Fibroblast of mammary gland (primary cell): ENCODE results near the gene RBM45.
"Not testable (repeated sequence)": the region's sequence is repeated elsewhere in the genome, so short reads cannot be mapped to it uniquely, and the experiment has no call there.

Experiments
- DNase-seq: peaks from one replicate; pipeline ENCODE4 v3.0.0-alpha.2; 2010; ENCODE audit warnings: low read depth
- H3K4me3 ChIP-seq: 2 replicates; pipeline ENCODE4 v1.5.1; 2011; ENCODE audit warnings: low read depth, mild to moderate bottlenecking, low read length, moderate library complexity; ENCODE audit not compliant: control insufficient read depth
- CTCF ChIP-seq: conservative IDR thresholded peaks from 2 replicates; pipeline ENCODE4 v1.5.1; 2011; ENCODE audit warnings: low read depth, low read length, inconsistent platforms; ENCODE audit not compliant: control insufficient read depth, insufficient read depth

RBM45 gene

GRCh38 chr2:178136321-178137025 lies 24.2 kb downstream of the RBM45 start:
- TF ChIP-seq CTCF, result no peak
- DNase-seq, result no peak
- no peak overlapping the region for H3K4me3 ChIP-seq

GRCh38 chr2:178142274-178143065 lies 30.2 kb downstream of the RBM45 start:
- TF ChIP-seq CTCF, result no peak
- peak; percentile 10 for DNase-seq
- H3K4me3 ChIP-seq, result no peak overlapping the region

- no peak for DNase-seq
- no peak for TF ChIP-seq CTCF
- H3K4me3 ChIP-seq, result no peak overlapping the region
Observed at GRCh38 chr2:178143481-178143880, 31.2 kb downstream of the RBM45 start.

GRCh38 chr2:178152033-178152432 lies 39.8 kb downstream of the RBM45 start:
- no peak for DNase-seq
- no peak for TF ChIP-seq CTCF
- no peak overlapping the region for H3K4me3 ChIP-seq

GRCh38 chr2:178152542-178152941 lies 40.3 kb downstream of the RBM45 start:
- H3K4me3 ChIP-seq, result no peak overlapping the region
- no peak for DNase-seq
- TF ChIP-seq CTCF, result no peak

- H3K4me3 ChIP-seq, result no peak overlapping the region
- DNase-seq, result no peak
- no peak for TF ChIP-seq CTCF
Observed at GRCh38 chr2:178152977-178153376, 40.7 kb downstream of the RBM45 start.

GRCh38 chr2:178153878-178154277 lies 41.6 kb downstream of the RBM45 start:
- H3K4me3 ChIP-seq, DNase-seq: not testable (repeated sequence)
